ENCODE data around the gene PKD1. TPM values are rescaled to one million over a fixed set of nuclear protein-coding genes. Genes with fewer than 3 reads are reported as not detected.
A peak's percentile ranks its signal among the peaks of the same experiment; 100 is the strongest.

Gene PKD1
- total RNA-seq, 1 donor: 180 TPM

GRCh38 chr16:2163211-2163881 lies 27.6 kb upstream of the PKD1 start:
- Histone ChIP-seq H3K79me2 (ENCODE audit: insufficient read depth, low read length) (peaks cover 95% of the 10 kb centered on the region), H3K9me3 (ENCODE audit: low read depth, low read length) (no peaks in the 10 kb centered on the region), H3K27ac (ENCODE audit: low read depth, low read length) (no peak overlapping the region), H3K27me3 (ENCODE audit: insufficient read depth, low read length) (no peaks in the 10 kb centered on the region), H3K36me3 (ENCODE audit: insufficient read depth, low read length) (peaks cover 14% of the 10 kb centered on the region), H3K4me1 (ENCODE audit: insufficient read depth, low read length) (peaks cover 23% of the 10 kb centered on the region), H3K4me2 (ENCODE audit: insufficient read depth, low read length) (no peak overlapping the region), H3K4me3 (ENCODE audit: insufficient read depth, low read length) (no peak overlapping the region), H4K20me1 (ENCODE audit: insufficient read depth, low read length) (peaks cover 54% of the 10 kb centered on the region), H2AFZ (ENCODE audit: low read length) (no peak overlapping the region)
- no peak for TF ChIP-seq CTCF (IDR thresholded peaks at IDR 0.05; ENCODE audit: extremely low read depth, low read depth, low read length)
- DNase-seq (ENCODE audit: insufficient read length, low spot score, missing footprints): no peak

GRCh38 chr16:2162676-2163118 lies 27.0 kb upstream of the PKD1 start:
- Histone ChIP-seq H3K27ac (ENCODE audit: low read depth, low read length) (no peak overlapping the region), H3K4me3 (ENCODE audit: insufficient read depth, low read length) (no peak overlapping the region), H2AFZ (ENCODE audit: low read length) (no peak overlapping the region), H3K4me1 (ENCODE audit: insufficient read depth, low read length) (peaks cover 29% of the 10 kb centered on the region), H3K4me2 (ENCODE audit: insufficient read depth, low read length) (no peak overlapping the region), H4K20me1 (ENCODE audit: insufficient read depth, low read length) (peaks cover 59% of the 10 kb centered on the region), H3K36me3 (ENCODE audit: insufficient read depth, low read length) (peaks cover 10% of the 10 kb centered on the region), H3K9me3 (ENCODE audit: low read depth, low read length) (no peaks in the 10 kb centered on the region), H3K27me3 (ENCODE audit: insufficient read depth, low read length) (no peaks in the 10 kb centered on the region), H3K79me2 (ENCODE audit: insufficient read depth, low read length) (peaks cover 96% of the 10 kb centered on the region)
- no peak for DNase-seq (ENCODE audit: insufficient read length, low spot score, missing footprints)
- no peak for TF ChIP-seq CTCF (IDR thresholded peaks at IDR 0.05; ENCODE audit: extremely low read depth, low read depth, low read length)

DNA sequence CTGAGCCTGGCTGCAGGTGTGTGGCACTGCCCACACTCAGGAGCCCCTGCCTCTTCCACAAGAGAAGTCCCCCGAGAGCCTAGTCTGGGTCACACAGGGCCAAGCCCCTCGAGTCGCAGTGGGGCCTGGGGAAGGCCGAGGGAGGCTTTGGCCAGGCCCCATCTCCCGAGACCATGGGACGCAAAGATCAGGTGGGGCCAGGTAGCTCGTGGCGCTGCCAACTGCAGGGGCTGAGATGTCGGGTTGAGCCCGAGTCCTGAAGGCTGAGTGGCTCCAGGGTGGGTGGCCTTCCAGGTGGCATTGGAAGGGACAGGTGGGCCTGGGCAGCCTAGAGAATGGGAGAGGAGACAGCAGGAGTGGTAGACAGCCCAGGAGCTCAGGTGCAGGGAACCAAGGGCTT lies 26.2 kb upstream of the PKD1 start:
- Histone ChIP-seq H4K20me1 (ENCODE audit: insufficient read depth, low read length) (peaks cover 63% of the 10 kb centered on the region), H3K36me3 (ENCODE audit: insufficient read depth, low read length) (peaks cover 7% of the 10 kb centered on the region), H3K9me3 (ENCODE audit: low read depth, low read length) (no peaks in the 10 kb centered on the region), H2AFZ (ENCODE audit: low read length) (no peak overlapping the region), H3K4me2 (ENCODE audit: insufficient read depth, low read length) (no peak overlapping the region), H3K27ac (ENCODE audit: low read depth, low read length) (peak overlapping the region; percentile 53), H3K27me3 (ENCODE audit: insufficient read depth, low read length) (no peaks in the 10 kb centered on the region), H3K4me3 (ENCODE audit: insufficient read depth, low read length) (no peak overlapping the region), H3K79me2 (ENCODE audit: insufficient read depth, low read length) (peaks cover 96% of the 10 kb centered on the region), H3K4me1 (ENCODE audit: insufficient read depth, low read length) (peaks cover 37% of the 10 kb centered on the region)
- no peak for DNase-seq (ENCODE audit: insufficient read length, low spot score, missing footprints)
- TF ChIP-seq CTCF (IDR thresholded peaks at IDR 0.05; ENCODE audit: extremely low read depth, low read depth, low read length): no peak

DNA sequence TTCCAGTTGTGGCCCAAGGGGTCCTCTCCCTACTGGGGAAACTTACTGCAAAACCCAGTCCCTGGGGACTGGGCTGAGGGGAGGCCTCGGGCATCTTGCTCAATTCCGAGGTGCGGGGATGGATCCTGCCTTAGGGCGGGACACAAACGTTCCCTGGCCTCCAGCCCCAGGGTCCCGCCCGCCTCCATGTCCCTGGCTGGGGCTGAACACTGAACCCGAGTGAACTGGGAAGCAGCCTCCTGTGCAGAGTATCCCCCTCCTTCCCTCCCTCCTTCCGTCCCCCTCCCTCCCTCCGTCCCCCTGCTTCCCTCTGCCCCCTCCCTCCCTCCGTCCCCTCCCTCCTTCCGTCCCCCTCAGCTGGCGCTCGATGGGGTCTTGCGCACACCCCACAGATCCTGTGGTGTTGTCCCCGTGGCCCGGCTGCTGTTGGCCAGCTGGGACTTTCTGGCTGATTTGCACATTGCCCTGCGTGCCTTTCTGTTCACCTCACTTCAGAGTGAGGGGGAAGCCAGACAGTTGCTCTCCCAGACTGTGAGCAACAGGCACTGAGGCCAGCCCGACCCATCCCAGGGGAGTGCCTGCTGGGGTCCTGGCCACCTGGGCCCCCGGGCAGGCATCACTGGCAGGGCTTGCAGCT lies 25.3 kb upstream of the PKD1 start:
- TF ChIP-seq CTCF (IDR thresholded peaks at IDR 0.05; ENCODE audit: extremely low read depth, low read depth, low read length): no peak
- peak overlapping the region; percentile 18 for H3K4me2 ChIP-seq (ENCODE audit: insufficient read depth, low read length)
- peaks cover 40% of the 10 kb centered on the region for H3K4me1 ChIP-seq (ENCODE audit: insufficient read depth, low read length)
- H3K36me3 ChIP-seq (ENCODE audit: insufficient read depth, low read length): peaks cover 4% of the 10 kb centered on the region
- no peaks in the 10 kb centered on the region for H3K9me3 ChIP-seq (ENCODE audit: low read depth, low read length)
- peak; percentile 95 for DNase-seq (ENCODE audit: insufficient read length, low spot score, missing footprints)
- H2AFZ ChIP-seq (ENCODE audit: low read length): no peak overlapping the region
- peak overlapping the region; percentile 53 for H3K27ac ChIP-seq (ENCODE audit: low read depth, low read length)
- H3K4me3 ChIP-seq (ENCODE audit: insufficient read depth, low read length): no peak overlapping the region
- no peaks in the 10 kb centered on the region for H3K27me3 ChIP-seq (ENCODE audit: insufficient read depth, low read length)
- H3K79me2 ChIP-seq (ENCODE audit: insufficient read depth, low read length): peaks cover 96% of the 10 kb centered on the region
- H4K20me1 ChIP-seq (ENCODE audit: insufficient read depth, low read length): peaks cover 63% of the 10 kb centered on the region
